DMS153 (cell line): ENCODE measurements around the gene WNT1.

Source experiments
- DNase-seq: peaks from one replicate; lab custom pipeline; 2025; lab: John Stamatoyannopoulos, UW

The WNT1 gene

DNA sequence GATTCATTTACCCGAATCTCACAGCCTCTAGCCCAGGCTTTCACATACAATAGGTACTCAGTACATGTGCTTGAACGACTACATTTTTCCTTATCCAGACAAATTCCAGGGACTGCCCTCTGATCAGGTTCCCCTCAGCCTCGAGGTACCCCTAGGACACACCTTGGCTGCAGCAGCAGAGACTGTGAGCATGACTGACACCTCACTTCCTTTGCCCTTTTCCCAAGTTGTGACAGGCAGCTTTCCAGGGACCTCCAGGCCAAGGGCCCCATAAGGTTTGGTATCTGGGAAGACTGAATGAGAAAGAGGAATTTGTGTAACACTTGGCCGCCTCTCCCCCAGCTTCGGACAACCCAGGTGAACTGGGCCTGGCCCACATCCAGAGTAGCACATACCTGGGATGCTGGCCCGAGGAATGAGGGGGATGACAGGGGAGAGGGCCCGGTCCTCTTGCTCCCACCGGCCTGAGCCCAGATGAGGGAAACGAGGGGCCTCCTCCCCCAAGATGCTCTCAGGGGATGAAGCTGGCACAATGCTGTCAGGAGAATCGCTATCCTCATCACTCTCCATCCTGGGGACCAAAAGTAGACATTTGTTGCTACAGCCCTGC is 50.6 kb downstream of the WNT1 start:
- DNase-seq: no peak

GRCh38 chr12:49030119-49030518 is 52.0 kb downstream of the WNT1 start:
- no peak for DNase-seq

GRCh38 chr12:49030714-49031572 is 52.8 kb downstream of the WNT1 start:
- DNase-seq: no peak

DNA sequence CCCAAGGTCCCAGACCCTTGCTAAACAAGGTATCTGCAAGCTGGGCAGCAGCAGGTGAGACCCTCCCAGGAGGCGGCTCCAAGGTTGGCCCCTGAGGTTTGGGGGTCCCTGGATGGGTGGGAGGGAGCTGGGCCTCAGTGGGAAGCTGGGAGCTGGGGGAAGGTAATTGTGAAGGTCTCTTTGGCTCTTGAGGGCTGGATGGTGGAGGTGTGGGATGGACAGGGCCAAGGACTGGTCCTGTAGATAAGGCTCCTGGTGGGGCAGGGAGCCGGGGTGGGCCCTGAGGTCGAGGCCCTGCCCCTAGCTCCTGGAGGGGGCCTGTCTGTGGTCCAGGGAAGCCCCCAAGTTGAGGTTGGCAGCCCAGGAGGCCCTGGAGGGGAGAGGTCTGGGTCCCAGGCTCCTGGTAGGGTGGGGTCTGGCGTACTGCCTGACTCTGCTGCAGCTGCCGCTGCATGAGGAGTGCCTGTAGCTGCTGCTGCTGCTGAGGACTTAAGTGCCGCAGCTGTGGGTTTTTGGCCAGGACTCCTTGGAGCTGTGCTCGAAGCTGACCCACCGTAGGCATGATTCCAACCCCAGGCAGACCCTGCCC is 53.5 kb downstream of the WNT1 start:
- no peak for DNase-seq
